ENCODE data around the gene PPIL6.

The PPIL6 gene

DNA sequence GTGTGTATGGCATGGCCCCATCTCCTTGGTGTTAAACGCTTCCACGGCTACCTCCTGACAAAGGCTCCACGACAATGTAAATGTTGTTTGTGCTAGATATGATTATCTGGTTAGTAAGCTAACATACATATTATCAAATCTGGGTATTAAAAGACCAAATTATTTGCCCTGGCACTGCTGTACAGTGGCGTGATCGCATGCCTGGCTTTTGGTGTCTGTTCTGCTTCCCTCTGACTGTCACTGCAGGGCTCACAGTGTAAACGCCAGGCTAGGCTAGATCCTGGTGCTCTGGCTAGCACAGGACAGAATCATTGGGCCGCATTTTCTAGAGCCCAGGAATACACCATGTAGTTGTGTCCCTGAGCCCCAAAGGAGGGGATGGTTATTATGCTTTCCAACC is 96.9 kb downstream of the PPIL6 start:
- DNase-seq (ENCODE audit: low spot score) = no peak
- in situ Hi-C loops (cut with MboI; ENCODE audit: low sequenced_read_pairs, unreplicated experiment) = no loop called here
- no peak for TF ChIP-seq CTCF (IDR thresholded peaks at IDR 0.05; ENCODE audit: borderline replicate concordance, control extremely low read depth, extremely low read depth, insufficient read depth, missing control alignments)

DNA sequence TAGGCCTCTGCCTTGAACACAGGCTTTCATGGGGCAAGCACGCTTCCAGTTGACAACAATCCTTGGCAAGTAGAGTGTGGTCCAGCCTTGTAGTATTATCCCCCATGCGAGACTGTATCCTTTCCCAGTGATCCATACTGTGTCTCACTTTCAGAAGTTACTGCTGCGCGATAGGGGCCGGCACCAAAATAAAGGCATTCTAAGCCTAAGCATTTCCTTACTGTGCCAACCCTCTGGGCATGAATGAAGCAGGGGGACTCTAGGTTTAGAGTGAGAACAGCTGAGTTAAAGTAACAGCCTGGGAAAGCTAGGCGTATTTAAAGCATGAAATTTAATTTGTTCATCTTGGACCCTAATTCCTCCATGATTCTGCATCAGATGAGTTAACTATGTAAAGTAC is 97.5 kb downstream of the PPIL6 start:
- in situ Hi-C loops (cut with MboI; ENCODE audit: low sequenced_read_pairs, unreplicated experiment) = no loop called here
- no peak for TF ChIP-seq CTCF (IDR thresholded peaks at IDR 0.05; ENCODE audit: borderline replicate concordance, control extremely low read depth, extremely low read depth, insufficient read depth, missing control alignments)
- no peak for DNase-seq (ENCODE audit: low spot score)

GRCh38 chr6:109342506-109342905 is 97.9 kb downstream of the PPIL6 start:
- TF ChIP-seq CTCF (IDR thresholded peaks at IDR 0.05; ENCODE audit: borderline replicate concordance, control extremely low read depth, extremely low read depth, insufficient read depth, missing control alignments) = no peak
- in situ Hi-C loops (cut with MboI; ENCODE audit: low sequenced_read_pairs, unreplicated experiment) = no loop called here
- no peak for DNase-seq (ENCODE audit: low spot score)

DNA sequence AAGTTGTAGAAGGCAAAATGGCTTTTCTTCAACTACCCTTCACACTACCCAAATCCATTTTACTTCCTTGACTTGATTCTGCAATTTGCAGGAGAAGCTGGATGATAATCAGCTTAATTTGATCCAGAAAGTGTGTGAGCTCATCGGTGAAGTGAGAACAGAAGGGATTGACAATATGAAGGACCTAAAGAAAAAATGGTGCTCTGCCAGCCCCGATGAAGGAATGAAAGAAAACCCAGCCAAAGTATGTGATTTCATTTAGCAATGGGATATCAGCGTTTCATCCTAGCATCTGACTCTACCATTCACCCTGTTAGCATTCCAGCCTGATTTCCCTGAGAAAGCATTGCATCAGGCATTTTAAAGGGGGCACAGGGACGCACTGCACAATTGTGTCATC is 99.6 kb downstream of the PPIL6 start:
- TF ChIP-seq CTCF (IDR thresholded peaks at IDR 0.05; ENCODE audit: borderline replicate concordance, control extremely low read depth, extremely low read depth, insufficient read depth, missing control alignments) = no peak
- in situ Hi-C loops (cut with MboI; ENCODE audit: low sequenced_read_pairs, unreplicated experiment) = no loop called here
- no peak for DNase-seq (ENCODE audit: low spot score)
